DMS79 (cell line): Measurements from ENCODE around the gene IL1RL2.

Experiments used
- DNase-seq: peaks from one replicate; lab custom pipeline; 2025; lab: John Stamatoyannopoulos, UW

The IL1RL2 gene

DNA sequence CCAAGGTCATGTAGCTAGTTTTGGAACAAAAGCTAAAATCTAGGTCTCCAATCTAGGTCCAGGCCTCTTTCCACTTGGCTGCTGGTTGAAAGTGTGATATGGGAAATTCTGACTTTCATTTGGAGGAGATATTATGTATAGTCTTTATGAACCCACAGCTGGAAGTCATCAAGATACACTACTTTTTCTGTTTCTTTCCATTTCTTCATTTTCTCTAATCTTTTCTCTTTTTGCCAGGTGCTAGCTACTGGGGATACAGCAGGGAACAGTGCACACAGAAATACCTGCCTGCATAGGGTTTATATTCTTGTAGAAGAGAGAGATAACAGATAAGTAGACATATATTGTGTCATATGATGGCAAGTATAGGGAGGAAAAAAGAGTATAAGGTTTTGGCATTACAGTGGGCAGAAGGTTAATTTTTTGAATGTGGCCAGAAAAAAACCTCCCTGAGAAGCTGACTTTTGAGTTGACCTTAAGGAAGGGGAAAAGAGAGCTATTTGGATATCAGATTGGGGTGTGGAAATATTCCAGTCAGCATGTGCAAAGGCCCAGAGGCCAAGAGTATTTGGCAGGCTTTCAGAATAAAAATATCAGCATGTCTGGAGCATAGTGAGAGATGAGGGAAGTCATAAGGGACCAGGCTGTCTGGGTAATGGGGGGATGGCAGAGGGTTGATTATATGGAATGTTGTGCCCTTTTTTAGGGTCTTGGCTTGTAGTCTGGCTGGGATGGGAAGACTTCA is 28.6 kb upstream of the IL1RL2 start:
- DNase-seq: no peak

DNA sequence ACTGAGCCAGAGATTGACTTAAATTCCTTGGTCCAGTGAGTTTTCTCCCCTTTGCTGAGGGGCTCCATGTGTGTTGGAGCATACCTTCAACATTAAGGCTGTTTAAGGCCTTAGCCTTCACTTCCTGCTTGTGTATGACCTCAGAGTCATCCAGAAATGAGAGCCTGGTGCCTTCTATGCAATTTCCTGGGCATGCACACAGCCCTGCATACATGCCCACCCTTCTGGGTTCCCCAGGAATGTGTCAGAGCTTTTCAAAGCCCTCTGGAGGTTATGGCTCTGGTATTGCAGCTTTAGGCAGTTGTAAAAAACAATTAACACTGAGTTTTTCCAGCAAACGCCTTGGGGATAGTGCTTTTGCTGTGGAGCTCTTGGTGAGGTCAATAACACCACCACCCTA is 27.5 kb upstream of the IL1RL2 start:
- no peak for DNase-seq

- DNase-seq: no peak
Measured at GRCh38 chr2:102166189-102166845, 20.5 kb upstream of the IL1RL2 start.

GRCh38 chr2:102168026-102168771 is 18.6 kb upstream of the IL1RL2 start:
- DNase-seq: no peak

- no peak for DNase-seq
Measured at GRCh38 chr2:102171946-102172345, 14.9 kb upstream of the IL1RL2 start.

GRCh38 chr2:102172745-102173144 is 14.1 kb upstream of the IL1RL2 start:
- no peak for DNase-seq

- DNase-seq: no peak
Measured at GRCh38 chr2:102176172-102176571, 10.7 kb upstream of the IL1RL2 start.

GRCh38 chr2:102177814-102178478 is 8.9 kb upstream of the IL1RL2 start:
- DNase-seq: no peak

DNA sequence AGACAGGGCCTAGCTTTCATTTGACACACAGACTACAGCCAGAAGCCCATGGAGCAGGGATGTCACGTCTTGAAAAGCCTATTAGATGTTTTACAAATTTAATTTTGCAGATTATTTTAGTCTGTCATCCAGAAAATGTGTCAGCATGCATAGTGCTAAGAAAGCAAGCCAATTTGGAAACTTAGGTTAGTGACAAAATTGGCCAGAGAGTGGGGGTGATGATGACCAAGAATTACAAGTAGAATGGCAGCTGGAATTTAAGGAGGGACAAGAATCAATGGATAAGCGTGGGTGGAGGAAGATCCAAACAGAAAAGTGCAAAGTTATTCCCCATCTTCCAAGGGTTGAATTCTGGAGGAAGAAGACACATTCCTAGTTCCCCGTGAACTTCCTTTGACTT is 7.8 kb upstream of the IL1RL2 start:
- no peak for DNase-seq

- DNase-seq: no peak
Measured at GRCh38 chr2:102179788-102180686, 6.8 kb upstream of the IL1RL2 start.

GRCh38 chr2:102180687-102180999 is 6.2 kb upstream of the IL1RL2 start:
- no peak for DNase-seq

- no peak for DNase-seq
Measured at GRCh38 chr2:102181376-102181775, 5.4 kb upstream of the IL1RL2 start.

- DNase-seq: no peak
Measured at GRCh38 chr2:102181919-102182635, 4.7 kb upstream of the IL1RL2 start.

GRCh38 chr2:102184018-102184417 is 2.8 kb upstream of the IL1RL2 start:
- no peak for DNase-seq

GRCh38 chr2:102184568-102184967 is 2.3 kb upstream of the IL1RL2 start:
- DNase-seq: no peak

DNA sequence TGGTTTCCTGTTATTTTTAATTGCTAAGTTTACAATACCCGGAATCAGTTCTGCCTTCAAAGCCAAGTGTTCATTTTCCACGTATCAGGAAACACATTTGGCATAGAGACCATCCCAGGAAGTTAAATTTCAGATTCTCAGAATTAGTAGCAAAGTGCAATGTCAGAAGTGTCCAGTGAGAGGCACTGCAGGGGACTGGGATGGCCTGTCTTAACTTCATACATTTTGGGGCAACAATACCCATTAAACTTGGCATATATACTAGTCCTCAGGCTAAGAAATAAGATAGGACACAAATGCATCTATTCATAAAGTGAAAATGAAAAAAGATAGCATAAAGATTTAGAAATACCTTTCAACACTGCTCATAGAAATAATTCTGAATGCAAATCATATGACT is 1.5 kb upstream of the IL1RL2 start:
- DNase-seq: no peak

- DNase-seq: no peak
Measured at GRCh38 chr2:102187496-102188150, 800 bp downstream of the IL1RL2 start.

GRCh38 chr2:102190430-102191107 is 3.7 kb downstream of the IL1RL2 start:
- DNase-seq: no peak

GRCh38 chr2:102191501-102191900 is 4.7 kb downstream of the IL1RL2 start:
- DNase-seq: no peak

- DNase-seq: no peak
Measured at GRCh38 chr2:102193074-102193473, 6.3 kb downstream of the IL1RL2 start.
